Activated CD8-positive, alpha-beta T cell treated with anti-CD3 and anti-CD28 coated beads for 36 hours (primary cell): ENCODE data around the gene MAP2K5. TPM values are rescaled to one million over a fixed set of nuclear protein-coding genes. Genes with fewer than 3 reads are reported as not detected.

Experiments
- ATAC-seq: fragments of 200-7000 bp; cut with Tn5 transposase; one replicate; pipeline ENCODE4 v1.10.0; 2021; ENCODE audit warnings: mild to moderate bottlenecking, moderate library complexity
- CTCF ChIA-PET: fragments of 350-600 bp; sonication (Branson Sonifier 250); formaldehyde crosslinking; loops from one replicate; lab custom pipeline; 2021; ENCODE audit warnings: antibody characterized with exemption; lab: Charles Lee
- POLR2A ChIA-PET: fragments of 350-600 bp; sonication (Branson Sonifier 250); formaldehyde crosslinking; loops from one replicate; lab custom pipeline; 2021; ENCODE audit warnings: antibody characterized with exemption; lab: Charles Lee
- DNase-seq: peaks from one replicate; pipeline ENCODE4 v3.0.0-alpha.2; 2020
- H3K27ac Mint-ChIP-seq: one replicate; pipeline ENCODE4 v1.8.0; 2021; ENCODE audit warnings: mild to moderate bottlenecking, mixed read lengths
- H3K27me3 Mint-ChIP-seq: one replicate; pipeline ENCODE4 v1.8.0; 2021; ENCODE audit warnings: mixed read lengths
- H3K36me3 Mint-ChIP-seq: one replicate; pipeline ENCODE4 v1.8.0; 2021; ENCODE audit warnings: low read depth, mixed read lengths
- H3K4me1 Mint-ChIP-seq: one replicate; pipeline ENCODE4 v1.8.0; 2021; ENCODE audit warnings: low read depth, mixed read lengths
- H3K4me3 Mint-ChIP-seq: one replicate; pipeline ENCODE4 v1.8.0; 2021; ENCODE audit warnings: mild to moderate bottlenecking, moderate library complexity, mixed read lengths
- H3K9me3 Mint-ChIP-seq: one replicate; pipeline ENCODE4 v1.8.0; 2021; ENCODE audit warnings: mixed read lengths
- CTCF ChIP-seq: fragments of 200-600 bp; IDR thresholded peaks from one replicate; pipeline ENCODE4 v1.8.0; 2022; ENCODE audit warnings: antibody characterized with exemption, mild to moderate bottlenecking
- intact Hi-C: fragments of 100-400 bp; cut with micrococcal nuclease; formaldehyde crosslinking; loops from one replicate; pipeline ENCODE4 v1.10.0; 2022
- total RNA-seq, 2 experiments: library from RNA; stranded (reverse); gene quantifications; one replicate each; pipeline ENCODE4 v1.2.3, GENCODE V29; 2021

The MAP2K5 gene
- total RNA-seq, 2 experiments from 2014 or later = 19.0 to 21.1 TPM

DNA sequence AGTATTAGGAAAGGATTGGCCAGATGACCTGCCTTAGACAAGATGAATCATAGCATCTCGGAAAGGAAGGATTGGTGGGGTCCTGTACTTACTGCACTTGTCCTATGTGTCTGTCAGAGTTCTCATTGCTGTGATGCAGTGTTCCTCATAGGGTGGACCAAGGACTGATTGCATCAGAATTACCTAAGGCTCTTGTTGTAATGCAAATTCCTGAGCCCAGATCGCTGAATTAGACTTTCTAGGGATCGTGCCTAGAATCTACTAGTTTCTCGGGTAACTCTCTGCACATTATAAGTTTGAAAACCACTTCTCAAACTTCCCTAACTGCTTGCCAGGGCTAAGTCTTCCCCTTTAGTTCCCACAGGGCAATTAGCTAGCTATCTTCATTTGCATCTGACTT lies 207.9 kb downstream of the MAP2K5 start:
- POLR2A ChIA-PET = no interaction called here
- no peak overlapping the region for H3K4me3 Mint-ChIP-seq
- CTCF ChIA-PET = no interaction called here
- H3K9me3 Mint-ChIP-seq = no peaks in the 10 kb centered on the region
- H3K27me3 Mint-ChIP-seq = no peaks in the 10 kb centered on the region
- H3K36me3 Mint-ChIP-seq = peaks cover 2% of the 10 kb centered on the region
- no peak for TF ChIP-seq CTCF
- ATAC-seq = no peak
- no peak for DNase-seq
- H3K4me1 Mint-ChIP-seq = peaks cover 38% of the 10 kb centered on the region
- intact Hi-C loops = no loop called here
- H3K27ac Mint-ChIP-seq = no peak overlapping the region

- ATAC-seq = no peak
- Mint-ChIP-seq H3K4me1 (peaks cover 55% of the 10 kb centered on the region), H3K36me3 (peaks cover 2% of the 10 kb centered on the region), H3K9me3 (no peaks in the 10 kb centered on the region), H3K27ac (no peak overlapping the region), H3K27me3 (no peaks in the 10 kb centered on the region), H3K4me3 (no peak overlapping the region)
- intact Hi-C loops = no loop called here
- POLR2A ChIA-PET = no interaction called here
- CTCF ChIA-PET = interaction anchor here (0.7 kb wide), 1 partner anchor 697 kb away, joined by 3 read pairs; no protein-coding TSS in a partner anchor
- no peak for TF ChIP-seq CTCF
- DNase-seq = no peak
Measured at GRCh38 chr15:67753891-67754290, 211.4 kb downstream of the MAP2K5 start.

GRCh38 chr15:67755264-67755663 lies 212.8 kb downstream of the MAP2K5 start:
- Mint-ChIP-seq H3K27me3 (no peaks in the 10 kb centered on the region), H3K4me3 (no peak overlapping the region), H3K27ac (no peak overlapping the region), H3K9me3 (no peaks in the 10 kb centered on the region), H3K4me1 (peaks cover 60% of the 10 kb centered on the region), H3K36me3 (peaks cover under 1% of the 10 kb centered on the region)
- DNase-seq = peak; percentile 12
- ChIA-PET CTCF (interaction anchor here (1.0 to 1.1 kb wide), 2 partner anchors 9 to 81 kb away, joined by 3 to 4 read pairs; no protein-coding TSS in a partner anchor), POLR2A (interaction anchor here (0.9 to 1.5 kb wide), 2 partner anchors 14 to 213 kb away, joined by 3 read pairs; partner anchors contain the start of gene MAP2K5)
- intact Hi-C loops = no loop called here
- ATAC-seq = peak; percentile 42
- TF ChIP-seq CTCF = no peak

DNA sequence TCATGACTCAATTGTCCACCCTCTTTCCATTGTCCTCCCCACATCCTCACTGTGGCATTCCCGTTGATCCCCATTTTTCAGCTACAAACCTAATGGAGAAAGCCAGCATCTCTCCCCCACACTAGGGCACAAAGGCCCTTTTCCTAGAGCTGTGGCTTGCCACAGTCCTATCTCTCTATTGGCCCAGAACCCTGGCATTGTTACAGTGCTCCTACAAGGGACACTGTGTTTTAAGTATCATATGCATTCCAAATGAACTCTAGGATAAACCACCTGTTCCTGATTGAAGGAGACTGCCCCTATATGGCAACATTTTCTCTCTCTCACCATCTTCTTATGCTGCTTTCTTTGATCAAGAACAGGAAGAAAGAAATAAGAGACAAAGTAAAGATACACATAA lies 213.4 kb downstream of the MAP2K5 start:
- Mint-ChIP-seq H3K4me1 (peaks cover 56% of the 10 kb centered on the region), H3K9me3 (no peaks in the 10 kb centered on the region), H3K27me3 (no peaks in the 10 kb centered on the region), H3K36me3 (no peaks in the 10 kb centered on the region), H3K27ac (peak overlapping the region; percentile 2), H3K4me3 (no peak overlapping the region)
- CTCF ChIA-PET = interaction anchor here (1.0 to 1.1 kb wide), 3 partner anchors 10 to 80 kb away, joined by 3 to 4 read pairs (median 3); no protein-coding TSS in a partner anchor
- DNase-seq = no peak
- no peak for TF ChIP-seq CTCF
- intact Hi-C loops = no loop called here
- ATAC-seq = no peak
- POLR2A ChIA-PET = interaction anchor here (0.9 to 1.1 kb wide), 2 partner anchors 9 to 213 kb away, joined by 3 to 4 read pairs; partner anchors contain the start of gene MAP2K5

DNA sequence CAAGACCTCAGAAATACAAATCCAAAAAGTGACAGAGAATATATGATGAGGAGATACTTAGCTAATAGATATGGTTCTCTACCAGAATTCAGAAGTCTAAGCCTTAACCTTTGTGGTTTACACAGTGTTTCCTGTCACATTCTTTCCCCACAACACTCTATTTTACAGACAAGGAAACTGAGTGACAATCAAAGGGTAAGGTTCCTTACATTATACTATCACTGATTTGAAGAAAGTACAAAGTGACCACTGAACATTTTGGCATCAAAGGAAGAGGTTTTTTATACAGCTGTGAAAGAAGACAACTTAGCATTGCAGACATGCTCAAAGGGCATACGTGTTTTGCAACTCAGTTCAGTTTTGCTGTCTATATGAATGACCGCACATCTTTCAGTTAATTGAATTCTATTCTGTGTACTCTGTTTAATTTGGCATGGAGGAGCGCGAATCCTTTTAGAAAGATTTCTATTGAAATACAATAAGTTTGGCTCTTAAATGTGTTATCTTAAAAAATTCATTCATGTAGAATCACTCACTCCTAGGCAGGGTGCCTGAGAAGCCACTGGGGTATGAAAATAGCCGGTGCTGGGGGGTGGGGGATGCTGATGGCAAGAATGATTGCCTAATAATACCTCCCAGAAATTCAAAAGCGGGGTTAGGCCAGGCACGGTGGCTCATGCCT lies 216.3 kb downstream of the MAP2K5 start:
- no peaks in the 10 kb centered on the region for H3K36me3 Mint-ChIP-seq
- peaks cover 81% of the 10 kb centered on the region for H3K4me1 Mint-ChIP-seq
- no peaks in the 10 kb centered on the region for H3K27me3 Mint-ChIP-seq
- TF ChIP-seq CTCF = no peak
- H3K9me3 Mint-ChIP-seq = no peaks in the 10 kb centered on the region
- ChIA-PET POLR2A (interaction anchor here (0.6 to 1.0 kb wide), 2 partner anchors 10 to 657 kb away, joined by 3 read pairs; no protein-coding TSS in a partner anchor), CTCF (no interaction called here)
- intact Hi-C loops = no loop called here
- peak; percentile 49 for ATAC-seq
- peak overlapping the region; percentile 66 for H3K27ac Mint-ChIP-seq
- DNase-seq = no peak
- H3K4me3 Mint-ChIP-seq = peak overlapping the region; percentile 6
